Chondrocyte (in vitro differentiated cells): ENCODE results near the gene ZCCHC24. TPM values are rescaled to one million over a fixed set of nuclear protein-coding genes. Genes with fewer than 3 reads are reported as not detected.

Experiments
- DNase-seq: peaks from one replicate; pipeline ENCODE4 v3.0.0; 2021; ENCODE audit warnings: mixed read lengths, low spot score
- H3K27ac Mint-ChIP-seq: one replicate; pipeline ENCODE4 v1.8.0; 2021; ENCODE audit warnings: mild to moderate bottlenecking, moderate library complexity, mixed read lengths; ENCODE audit not compliant: unreplicated experiment
- H3K27me3 Mint-ChIP-seq: 2 replicates; pipeline ENCODE4 v1.8.0; 2021; ENCODE audit warnings: low read depth, mixed read lengths
- H3K36me3 Mint-ChIP-seq: 2 replicates; pipeline ENCODE4 v1.8.0; 2021; ENCODE audit warnings: low read depth, mixed read lengths
- H3K4me1 Mint-ChIP-seq: 2 replicates; pipeline ENCODE4 v1.8.0; 2021; ENCODE audit warnings: low read depth, mild to moderate bottlenecking, mixed read lengths
- H3K4me3 Mint-ChIP-seq: one replicate; pipeline ENCODE4 v1.8.0; 2021; ENCODE audit warnings: mild to moderate bottlenecking, moderate library complexity, mixed read lengths; ENCODE audit not compliant: unreplicated experiment
- H3K9me3 Mint-ChIP-seq: 2 replicates; pipeline ENCODE4 v1.8.0; 2021; ENCODE audit warnings: low read depth, mixed read lengths
- total RNA-seq: library from RNA; stranded (reverse); gene quantifications from 3 replicates; pipeline ENCODE4 v1.2.1, GENCODE V29; 2021
- TF ChIP-seq, protein P1 (sequence below): fragments of 200-600 bp; sonication (generic); IDR thresholded peaks from 2 replicates; pipeline ENCODE4 v1.5.0; 2021; ENCODE audit warnings: antibody characterized with exemption, mild to moderate bottlenecking, moderate library complexity

Gene ZCCHC24
- total RNA-seq, 1 donor from 2014 or later = 45.1 TPM

DNA sequence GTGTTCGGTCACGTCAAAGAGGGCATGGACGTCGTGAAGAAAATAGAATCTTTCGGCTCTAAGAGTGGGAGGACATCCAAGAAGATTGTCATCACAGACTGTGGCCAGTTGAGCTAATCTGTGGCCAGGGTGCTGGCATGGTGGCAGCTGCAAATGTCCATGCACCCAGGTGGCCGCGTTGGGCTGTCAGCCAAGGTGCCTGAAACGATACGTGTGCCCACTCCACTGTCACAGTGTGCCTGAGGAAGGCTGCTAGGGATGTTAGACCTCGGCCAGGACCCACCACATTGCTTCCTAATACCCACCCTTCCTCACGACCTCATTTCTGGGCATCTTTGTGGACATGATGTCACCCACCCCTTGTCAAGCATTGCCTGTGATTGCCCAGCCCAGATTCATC, 91.7 kb downstream of the ZCCHC24 start:
- H3K36me3 Mint-ChIP-seq = peaks cover 33% of the 10 kb centered on the region
- no peak for DNase-seq
- no peak overlapping the region for H3K4me3 Mint-ChIP-seq
- peaks cover 6% of the 10 kb centered on the region for H3K4me1 Mint-ChIP-seq
- H3K27me3 Mint-ChIP-seq = no peaks in the 10 kb centered on the region
- no peak overlapping the region for H3K27ac Mint-ChIP-seq
- TF ChIP-seq, protein P1, sequence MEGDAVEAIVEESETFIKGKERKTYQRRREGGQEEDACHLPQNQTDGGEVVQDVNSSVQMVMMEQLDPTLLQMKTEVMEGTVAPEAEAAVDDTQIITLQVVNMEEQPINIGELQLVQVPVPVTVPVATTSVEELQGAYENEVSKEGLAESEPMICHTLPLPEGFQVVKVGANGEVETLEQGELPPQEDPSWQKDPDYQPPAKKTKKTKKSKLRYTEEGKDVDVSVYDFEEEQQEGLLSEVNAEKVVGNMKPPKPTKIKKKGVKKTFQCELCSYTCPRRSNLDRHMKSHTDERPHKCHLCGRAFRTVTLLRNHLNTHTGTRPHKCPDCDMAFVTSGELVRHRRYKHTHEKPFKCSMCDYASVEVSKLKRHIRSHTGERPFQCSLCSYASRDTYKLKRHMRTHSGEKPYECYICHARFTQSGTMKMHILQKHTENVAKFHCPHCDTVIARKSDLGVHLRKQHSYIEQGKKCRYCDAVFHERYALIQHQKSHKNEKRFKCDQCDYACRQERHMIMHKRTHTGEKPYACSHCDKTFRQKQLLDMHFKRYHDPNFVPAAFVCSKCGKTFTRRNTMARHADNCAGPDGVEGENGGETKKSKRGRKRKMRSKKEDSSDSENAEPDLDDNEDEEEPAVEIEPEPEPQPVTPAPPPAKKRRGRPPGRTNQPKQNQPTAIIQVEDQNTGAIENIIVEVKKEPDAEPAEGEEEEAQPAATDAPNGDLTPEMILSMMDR = no peak
- H3K9me3 Mint-ChIP-seq = no peaks in the 10 kb centered on the region

DNA sequence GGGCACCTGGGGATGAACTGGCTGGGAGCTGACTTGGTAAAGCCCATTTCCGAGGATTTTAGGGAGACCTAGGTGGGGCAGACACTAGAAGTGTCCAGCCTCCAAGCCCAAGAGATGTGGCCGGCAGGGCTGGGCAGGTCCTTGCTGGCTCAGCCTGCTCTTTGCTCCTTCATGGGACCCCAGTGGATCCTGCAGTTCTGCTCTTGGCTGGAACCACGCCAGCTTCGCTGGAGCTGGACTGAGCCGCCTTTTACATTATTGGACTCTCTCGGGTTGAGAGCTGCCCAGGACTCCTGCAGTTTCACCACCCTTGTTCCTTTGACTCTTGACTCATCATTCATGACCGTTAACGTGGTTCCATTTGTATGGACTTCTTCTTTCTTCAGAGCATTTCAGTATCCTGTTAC, 92.4 kb downstream of the ZCCHC24 start:
- no peak overlapping the region for H3K4me3 Mint-ChIP-seq
- H3K27me3 Mint-ChIP-seq = no peaks in the 10 kb centered on the region
- no peak for DNase-seq
- TF ChIP-seq, protein P1 = no peak
- H3K4me1 Mint-ChIP-seq = peaks cover 13% of the 10 kb centered on the region
- H3K36me3 Mint-ChIP-seq = peaks cover 33% of the 10 kb centered on the region
- no peaks in the 10 kb centered on the region for H3K9me3 Mint-ChIP-seq
- H3K27ac Mint-ChIP-seq = no peak overlapping the region

DNA sequence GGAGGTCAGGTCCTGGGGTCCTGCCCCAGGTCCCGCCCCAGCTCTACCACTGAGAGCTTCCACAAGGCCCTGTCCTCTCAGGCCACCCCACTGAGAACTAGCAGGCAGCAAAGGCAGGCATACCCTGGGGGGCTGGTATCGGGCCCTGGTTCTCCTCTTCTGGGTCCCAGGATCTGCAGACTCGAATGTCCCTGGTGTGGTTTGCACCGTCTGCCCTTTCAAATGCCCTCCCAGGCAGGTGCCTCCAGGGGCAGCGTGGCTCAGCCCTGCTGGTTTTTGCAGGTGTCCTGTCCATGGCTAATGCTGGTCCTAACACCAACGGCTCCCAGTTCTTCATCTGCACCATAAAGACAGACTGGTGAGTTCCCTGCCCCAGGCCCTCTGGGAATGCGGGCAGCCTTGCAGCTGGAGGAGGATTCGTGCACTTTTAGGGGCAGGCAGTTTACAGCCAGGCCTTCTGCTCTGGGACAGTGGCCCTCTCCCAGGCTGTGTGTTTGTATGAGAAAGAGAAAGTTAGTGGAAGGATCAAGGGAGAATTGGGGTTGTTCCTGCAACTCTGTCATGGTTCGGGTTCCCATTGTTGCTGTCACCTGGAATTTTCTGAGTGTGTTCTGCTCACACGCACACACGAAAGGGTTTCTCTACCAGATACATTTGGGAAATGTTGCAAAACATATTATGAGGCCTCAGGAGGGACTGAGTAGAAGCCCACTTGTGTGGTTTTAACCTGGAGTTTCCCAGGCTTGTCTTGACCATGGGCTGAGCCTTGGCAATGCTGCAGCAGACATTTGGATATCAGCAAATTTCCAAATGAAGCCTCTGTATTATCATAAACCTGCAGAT, 93.2 kb downstream of the ZCCHC24 start:
- no peak for DNase-seq
- Mint-ChIP-seq H3K4me1 (peaks cover 13% of the 10 kb centered on the region), H3K36me3 (peaks cover 33% of the 10 kb centered on the region), H3K4me3 (no peak overlapping the region), H3K27me3 (no peaks in the 10 kb centered on the region), H3K9me3 (no peaks in the 10 kb centered on the region), H3K27ac (no peak overlapping the region)
- TF ChIP-seq, protein P1 = no peak

DNA sequence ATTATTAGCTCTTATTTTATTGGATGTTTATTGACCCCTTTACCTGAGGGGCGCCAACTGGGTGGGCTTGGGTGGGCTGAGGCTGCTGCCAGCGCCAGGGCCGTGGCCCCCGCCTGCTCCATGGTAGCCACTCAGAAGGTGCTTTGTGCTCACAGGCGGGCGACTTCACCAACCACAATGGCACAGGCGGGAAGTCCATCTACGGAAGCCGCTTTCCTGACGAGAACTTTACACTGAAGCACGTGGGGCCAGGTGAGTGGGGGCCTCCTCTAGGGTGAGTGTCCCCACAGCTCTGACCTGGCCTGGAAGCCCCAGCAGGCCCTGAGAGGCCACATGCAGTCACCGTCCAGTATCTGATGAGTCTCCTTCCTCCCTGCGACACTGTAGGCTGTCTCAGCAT, 94.1 kb downstream of the ZCCHC24 start:
- H3K36me3 Mint-ChIP-seq = peaks cover 33% of the 10 kb centered on the region
- no peak overlapping the region for H3K27ac Mint-ChIP-seq

DNA sequence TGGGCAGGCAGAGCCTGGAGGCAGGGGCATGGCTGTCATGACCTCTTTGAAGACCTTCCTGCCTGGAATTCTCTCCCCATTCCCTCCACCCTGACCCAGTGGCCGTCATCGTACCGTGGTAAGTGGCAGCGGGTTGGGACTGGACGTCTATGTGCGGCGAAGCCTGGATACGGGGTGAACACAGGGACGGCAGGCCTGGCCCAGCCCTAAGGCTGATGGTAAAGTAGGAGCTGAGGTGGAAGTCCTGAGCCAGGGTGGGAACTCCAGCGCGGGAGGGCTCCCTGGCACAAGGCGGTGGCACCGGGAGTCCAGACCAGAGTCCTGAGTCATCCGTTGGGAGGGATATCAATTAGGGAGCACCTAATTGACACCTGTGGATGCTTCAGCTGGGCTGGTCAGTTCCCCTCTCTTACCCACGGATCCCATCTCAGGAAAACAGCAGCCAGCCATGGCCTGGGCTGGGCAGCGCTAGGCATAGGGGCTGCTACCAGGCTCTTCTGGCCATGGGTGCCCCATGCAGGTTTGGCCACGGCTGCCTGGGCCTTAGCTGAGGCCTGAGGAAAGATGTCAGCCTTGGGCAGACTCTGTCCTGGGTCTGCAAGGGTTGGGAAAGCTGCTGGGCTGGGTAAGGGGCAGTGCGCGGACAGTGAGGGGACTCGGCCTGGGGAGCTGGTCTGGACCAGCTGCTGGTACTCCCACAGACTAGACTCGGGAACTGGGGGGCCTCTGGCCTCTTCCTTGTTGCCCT, 94.8 kb downstream of the ZCCHC24 start:
- H3K36me3 Mint-ChIP-seq = peaks cover 31% of the 10 kb centered on the region

More for the DNA sequence above, 94.1 kb downstream of the ZCCHC24 start:
- Mint-ChIP-seq H3K4me3 (no peak overlapping the region), H3K4me1 (peaks cover 16% of the 10 kb centered on the region), H3K9me3 (no peaks in the 10 kb centered on the region), H3K27me3 (no peaks in the 10 kb centered on the region)
- TF ChIP-seq, protein P1 = no peak
- DNase-seq = no peak

More for the DNA sequence above, 94.8 kb downstream of the ZCCHC24 start:
- DNase-seq = no peak
- no peaks in the 10 kb centered on the region for H3K27me3 Mint-ChIP-seq
- peaks cover 16% of the 10 kb centered on the region for H3K4me1 Mint-ChIP-seq
- TF ChIP-seq, protein P1 = no peak
- H3K4me3 Mint-ChIP-seq = no peak overlapping the region
- H3K27ac Mint-ChIP-seq = no peak overlapping the region
- H3K9me3 Mint-ChIP-seq = no peaks in the 10 kb centered on the region
